ENCODE measurements around the gene KIAA1328. TPM values are rescaled to one million over a fixed set of nuclear protein-coding genes. Genes with fewer than 3 reads are reported as not detected.

KIAA1328 gene
- polyA plus RNA-seq, 1 of the 3 experiments (the other 2 are of a cell fraction): 2.6 TPM

DNA sequence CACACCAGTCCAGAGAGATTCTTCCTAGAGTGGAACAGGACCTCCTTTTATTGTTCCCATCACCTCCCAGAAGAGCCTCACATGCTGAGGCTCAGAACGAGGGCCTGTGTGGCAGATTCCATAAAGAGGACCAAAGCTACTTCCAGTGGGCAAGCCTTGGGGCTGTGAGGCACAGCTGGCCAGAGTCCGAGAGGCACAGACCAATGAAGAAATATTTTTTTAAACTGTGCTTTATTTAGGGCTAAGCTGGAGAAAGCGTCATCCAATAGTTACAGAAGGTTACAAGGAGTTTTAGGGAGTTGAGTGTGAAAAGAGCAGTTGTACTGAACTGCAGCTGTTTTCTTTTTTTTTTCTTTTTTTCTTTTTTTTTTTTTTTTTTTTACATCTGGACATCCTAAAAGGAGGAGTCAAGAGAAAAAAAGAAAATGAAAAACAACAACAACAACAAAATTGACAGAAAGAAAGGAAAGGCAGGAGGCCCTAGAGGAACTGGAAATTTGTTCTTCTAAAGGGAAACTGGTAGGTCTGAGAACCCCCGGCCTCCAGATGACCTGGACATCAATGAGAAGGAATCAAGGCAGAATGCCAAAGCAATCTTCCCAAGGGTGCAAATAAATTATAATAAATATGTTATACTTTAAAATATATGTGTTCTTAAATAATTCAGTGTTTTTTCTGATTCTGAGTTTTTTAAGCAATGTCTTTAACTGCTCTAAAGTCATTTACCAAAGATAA, 414.1 kb downstream of the KIAA1328 start:
- Histone ChIP-seq H3K4me1 (ENCODE audit: control insufficient read depth in 1 of 2, insufficient read depth in 2 of 2, low read depth in 1 of 2, low read length in 1 of 2) (peaks cover 0 to 8% of the 10 kb centered on the region in 2 experiments; a peak in 1 of 4 replicates), H3K36me3 (replicated peaks in 1 of 2; ENCODE audit: control insufficient read depth in 1 of 2, insufficient read depth in 2 of 2, low read length in 1 of 2) (no peaks in the 10 kb centered on the region), H3K27ac (ENCODE audit: low read depth in 2 of 2, low read length in 1 of 2) (no peak overlapping the region), H3K9me2 (no peaks in the 10 kb centered on the region), H2AFZ (ENCODE audit: low read depth) (no peak overlapping the region), H3K4me2 (no peak overlapping the region), H3K27me3 (ENCODE audit: insufficient read depth) (no peaks in the 10 kb centered on the region), H3K79me2 (ENCODE audit: insufficient read depth) (no peaks in the 10 kb centered on the region), H3K4me3 (ENCODE audit: low read depth in 2 of 2, low read length in 1 of 2) (no peak overlapping the region), H4K20me1 (ENCODE audit: insufficient read depth) (no peaks in the 10 kb centered on the region), H3K9ac (no peak overlapping the region), H3K9me3 (no peaks in the 10 kb centered on the region), H3F3A (replicated peaks; ENCODE audit: insufficient read depth) (no peaks in the 10 kb centered on the region)
- WGBS (ENCODE audit: low lambda C conversion rate): 49% methylated on average over 4 of the region's 4 CpGs
- ChIA-PET POLR2A (no interaction called here), CTCF (no interaction called here)
- DNase-seq: peak; percentile 18
- TF ChIP-seq SIN3A (IDR thresholded peaks at IDR 0.05; ENCODE audit: borderline replicate concordance, low read depth, low read length) (no peak), RAD21 (IDR thresholded peaks at IDR 0.05; ENCODE audit: low read length) (no peak), GABPA (IDR thresholded peaks at IDR 0.05; ENCODE audit: low read depth) (no peak), JUND (IDR thresholded peaks at IDR 0.05) (no peak), RXRA (IDR thresholded peaks at IDR 0.05; ENCODE audit: borderline replicate concordance, low read depth) (no peak), NRF1 (IDR thresholded peaks at IDR 0.05; ENCODE audit: low read depth, low read length) (no peak), MEF2A (IDR thresholded peaks at IDR 0.05; ENCODE audit: borderline replicate concordance, low read depth) (no peak), FOSL2 (IDR thresholded peaks at IDR 0.05; ENCODE audit: borderline replicate concordance, low read depth) (no peak)
- TF ChIP-seq, protein P1, sequence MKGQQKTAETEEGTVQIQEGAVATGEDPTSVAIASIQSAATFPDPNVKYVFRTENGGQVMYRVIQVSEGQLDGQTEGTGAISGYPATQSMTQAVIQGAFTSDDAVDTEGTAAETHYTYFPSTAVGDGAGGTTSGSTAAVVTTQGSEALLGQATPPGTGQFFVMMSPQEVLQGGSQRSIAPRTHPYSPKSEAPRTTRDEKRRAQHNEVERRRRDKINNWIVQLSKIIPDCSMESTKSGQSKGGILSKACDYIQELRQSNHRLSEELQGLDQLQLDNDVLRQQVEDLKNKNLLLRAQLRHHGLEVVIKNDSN (IDR thresholded peaks at IDR 0.05; ENCODE audit: borderline replicate concordance, low read depth): no peak
- TF ChIP-seq, protein P2, sequence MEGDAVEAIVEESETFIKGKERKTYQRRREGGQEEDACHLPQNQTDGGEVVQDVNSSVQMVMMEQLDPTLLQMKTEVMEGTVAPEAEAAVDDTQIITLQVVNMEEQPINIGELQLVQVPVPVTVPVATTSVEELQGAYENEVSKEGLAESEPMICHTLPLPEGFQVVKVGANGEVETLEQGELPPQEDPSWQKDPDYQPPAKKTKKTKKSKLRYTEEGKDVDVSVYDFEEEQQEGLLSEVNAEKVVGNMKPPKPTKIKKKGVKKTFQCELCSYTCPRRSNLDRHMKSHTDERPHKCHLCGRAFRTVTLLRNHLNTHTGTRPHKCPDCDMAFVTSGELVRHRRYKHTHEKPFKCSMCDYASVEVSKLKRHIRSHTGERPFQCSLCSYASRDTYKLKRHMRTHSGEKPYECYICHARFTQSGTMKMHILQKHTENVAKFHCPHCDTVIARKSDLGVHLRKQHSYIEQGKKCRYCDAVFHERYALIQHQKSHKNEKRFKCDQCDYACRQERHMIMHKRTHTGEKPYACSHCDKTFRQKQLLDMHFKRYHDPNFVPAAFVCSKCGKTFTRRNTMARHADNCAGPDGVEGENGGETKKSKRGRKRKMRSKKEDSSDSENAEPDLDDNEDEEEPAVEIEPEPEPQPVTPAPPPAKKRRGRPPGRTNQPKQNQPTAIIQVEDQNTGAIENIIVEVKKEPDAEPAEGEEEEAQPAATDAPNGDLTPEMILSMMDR (IDR thresholded peaks at IDR 0.05): no peak
- TF ChIP-seq, protein P3, sequence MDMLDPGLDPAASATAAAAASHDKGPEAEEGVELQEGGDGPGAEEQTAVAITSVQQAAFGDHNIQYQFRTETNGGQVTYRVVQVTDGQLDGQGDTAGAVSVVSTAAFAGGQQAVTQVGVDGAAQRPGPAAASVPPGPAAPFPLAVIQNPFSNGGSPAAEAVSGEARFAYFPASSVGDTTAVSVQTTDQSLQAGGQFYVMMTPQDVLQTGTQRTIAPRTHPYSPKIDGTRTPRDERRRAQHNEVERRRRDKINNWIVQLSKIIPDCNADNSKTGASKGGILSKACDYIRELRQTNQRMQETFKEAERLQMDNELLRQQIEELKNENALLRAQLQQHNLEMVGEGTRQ (IDR thresholded peaks at IDR 0.05; ENCODE audit: borderline replicate concordance, low read depth, low read length): no peak

DNA sequence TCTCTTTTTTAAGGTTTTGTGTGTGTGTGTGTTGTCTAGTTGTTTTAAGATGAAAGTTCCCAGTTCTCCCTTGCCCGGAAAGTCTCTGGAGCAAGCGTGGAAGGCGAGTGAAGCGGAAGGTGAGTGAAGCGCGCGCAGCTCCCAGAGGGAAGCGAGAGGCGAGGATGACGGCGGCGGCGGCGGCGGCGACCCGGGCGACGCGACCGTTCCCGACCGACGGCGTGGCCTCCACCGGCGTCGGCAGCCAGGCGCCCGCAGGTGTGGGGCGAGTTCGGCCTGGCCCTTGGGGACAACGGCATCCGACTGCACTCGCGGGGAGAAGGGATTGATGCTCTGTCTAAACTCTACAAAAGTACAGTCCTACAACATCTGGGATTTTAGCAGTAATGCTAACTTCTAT, 414.8 kb downstream of the KIAA1328 start:
- no peak for DNase-seq
- Histone ChIP-seq H4K20me1 (ENCODE audit: insufficient read depth) (no peaks in the 10 kb centered on the region), H3F3A (replicated peaks; ENCODE audit: insufficient read depth) (no peaks in the 10 kb centered on the region), H3K9me2 (no peaks in the 10 kb centered on the region), H3K4me2 (no peak overlapping the region), H3K9ac (no peak overlapping the region), H3K4me1 (ENCODE audit: control insufficient read depth in 1 of 2, insufficient read depth in 2 of 2, low read depth in 1 of 2, low read length in 1 of 2) (peaks cover 0 to 1% of the 10 kb centered on the region in 2 experiments; a peak in 1 of 4 replicates), H2AFZ (ENCODE audit: low read depth) (no peak overlapping the region), H3K9me3 (no peaks in the 10 kb centered on the region), H3K79me2 (ENCODE audit: insufficient read depth) (no peaks in the 10 kb centered on the region), H3K36me3 (replicated peaks in 1 of 2; ENCODE audit: control insufficient read depth in 1 of 2, insufficient read depth in 2 of 2, low read length in 1 of 2) (no peaks in the 10 kb centered on the region), H3K27ac (ENCODE audit: low read depth in 2 of 2, low read length in 1 of 2) (no peak overlapping the region), H3K4me3 (ENCODE audit: low read depth in 2 of 2, low read length in 1 of 2) (no peak overlapping the region), H3K27me3 (ENCODE audit: insufficient read depth) (no peaks in the 10 kb centered on the region)
- ChIA-PET POLR2A (no interaction called here), CTCF (no interaction called here)
- TF ChIP-seq, protein P4, sequence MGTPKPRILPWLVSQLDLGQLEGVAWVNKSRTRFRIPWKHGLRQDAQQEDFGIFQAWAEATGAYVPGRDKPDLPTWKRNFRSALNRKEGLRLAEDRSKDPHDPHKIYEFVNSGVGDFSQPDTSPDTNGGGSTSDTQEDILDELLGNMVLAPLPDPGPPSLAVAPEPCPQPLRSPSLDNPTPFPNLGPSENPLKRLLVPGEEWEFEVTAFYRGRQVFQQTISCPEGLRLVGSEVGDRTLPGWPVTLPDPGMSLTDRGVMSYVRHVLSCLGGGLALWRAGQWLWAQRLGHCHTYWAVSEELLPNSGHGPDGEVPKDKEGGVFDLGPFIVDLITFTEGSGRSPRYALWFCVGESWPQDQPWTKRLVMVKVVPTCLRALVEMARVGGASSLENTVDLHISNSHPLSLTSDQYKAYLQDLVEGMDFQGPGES (IDR thresholded peaks at IDR 0.05; ENCODE audit: low read depth, low read length): no peak
- TF ChIP-seq, protein P5, sequence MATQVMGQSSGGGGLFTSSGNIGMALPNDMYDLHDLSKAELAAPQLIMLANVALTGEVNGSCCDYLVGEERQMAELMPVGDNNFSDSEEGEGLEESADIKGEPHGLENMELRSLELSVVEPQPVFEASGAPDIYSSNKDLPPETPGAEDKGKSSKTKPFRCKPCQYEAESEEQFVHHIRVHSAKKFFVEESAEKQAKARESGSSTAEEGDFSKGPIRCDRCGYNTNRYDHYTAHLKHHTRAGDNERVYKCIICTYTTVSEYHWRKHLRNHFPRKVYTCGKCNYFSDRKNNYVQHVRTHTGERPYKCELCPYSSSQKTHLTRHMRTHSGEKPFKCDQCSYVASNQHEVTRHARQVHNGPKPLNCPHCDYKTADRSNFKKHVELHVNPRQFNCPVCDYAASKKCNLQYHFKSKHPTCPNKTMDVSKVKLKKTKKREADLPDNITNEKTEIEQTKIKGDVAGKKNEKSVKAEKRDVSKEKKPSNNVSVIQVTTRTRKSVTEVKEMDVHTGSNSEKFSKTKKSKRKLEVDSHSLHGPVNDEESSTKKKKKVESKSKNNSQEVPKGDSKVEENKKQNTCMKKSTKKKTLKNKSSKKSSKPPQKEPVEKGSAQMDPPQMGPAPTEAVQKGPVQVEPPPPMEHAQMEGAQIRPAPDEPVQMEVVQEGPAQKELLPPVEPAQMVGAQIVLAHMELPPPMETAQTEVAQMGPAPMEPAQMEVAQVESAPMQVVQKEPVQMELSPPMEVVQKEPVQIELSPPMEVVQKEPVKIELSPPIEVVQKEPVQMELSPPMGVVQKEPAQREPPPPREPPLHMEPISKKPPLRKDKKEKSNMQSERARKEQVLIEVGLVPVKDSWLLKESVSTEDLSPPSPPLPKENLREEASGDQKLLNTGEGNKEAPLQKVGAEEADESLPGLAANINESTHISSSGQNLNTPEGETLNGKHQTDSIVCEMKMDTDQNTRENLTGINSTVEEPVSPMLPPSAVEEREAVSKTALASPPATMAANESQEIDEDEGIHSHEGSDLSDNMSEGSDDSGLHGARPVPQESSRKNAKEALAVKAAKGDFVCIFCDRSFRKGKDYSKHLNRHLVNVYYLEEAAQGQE (IDR thresholded peaks at IDR 0.05; ENCODE audit: low read depth, low read length): no peak
- TF ChIP-seq RFX5 (IDR thresholded peaks at IDR 0.05; ENCODE audit: low read length): no peak
- WGBS (ENCODE audit: low lambda C conversion rate): 88% methylated on average over 28 of the region's 36 CpGs

Measured in SK-N-SH (cell line).